ENCODE results near the gene CAMLG.

Gene CAMLG

GRCh38 chr5:134784241-134784920 lies 46.0 kb downstream of the CAMLG start:
- no peak for DNase-seq

- no peak for DNase-seq
Observed at GRCh38 chr5:134784946-134785620, 46.7 kb downstream of the CAMLG start.

DNA sequence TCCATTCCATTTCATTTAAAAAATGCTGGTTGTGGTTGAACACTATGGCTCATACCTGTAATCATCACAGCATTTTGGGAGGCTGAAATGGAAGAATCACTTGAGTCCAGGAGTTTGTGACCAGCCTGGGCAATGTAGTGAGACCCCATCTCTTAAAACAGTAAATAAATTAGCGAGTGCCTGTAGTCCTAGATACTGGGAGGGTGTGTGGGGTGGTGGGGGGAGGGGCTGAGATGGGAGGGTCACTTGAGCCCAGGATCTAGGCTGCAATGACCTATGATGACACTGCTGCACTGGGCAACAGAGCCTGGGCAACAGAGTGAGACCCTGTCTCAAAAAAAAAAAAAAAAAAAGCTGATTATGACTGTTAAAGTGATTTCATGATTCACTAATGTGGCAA lies 49.3 kb downstream of the CAMLG start:
- no peak for DNase-seq

DNA sequence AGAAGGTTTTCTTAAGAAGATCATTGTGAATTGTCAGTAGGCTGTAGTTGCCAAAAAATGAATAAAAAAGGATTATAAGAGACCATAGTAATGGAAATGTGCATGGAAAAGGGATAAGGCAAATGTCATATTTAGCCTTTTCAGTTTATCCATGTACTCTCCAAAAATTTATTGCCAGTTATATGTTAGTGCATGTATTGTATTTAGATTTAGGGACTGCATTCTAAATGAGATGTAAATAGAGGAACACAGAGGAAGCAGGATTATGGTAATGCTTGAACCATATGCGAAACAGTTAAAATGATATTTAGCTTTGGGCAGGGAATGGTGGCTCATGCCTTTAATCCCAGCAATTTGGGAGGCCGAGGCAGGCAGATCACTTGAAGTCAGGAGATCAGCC lies 53.2 kb downstream of the CAMLG start:
- no peak for DNase-seq

DNA sequence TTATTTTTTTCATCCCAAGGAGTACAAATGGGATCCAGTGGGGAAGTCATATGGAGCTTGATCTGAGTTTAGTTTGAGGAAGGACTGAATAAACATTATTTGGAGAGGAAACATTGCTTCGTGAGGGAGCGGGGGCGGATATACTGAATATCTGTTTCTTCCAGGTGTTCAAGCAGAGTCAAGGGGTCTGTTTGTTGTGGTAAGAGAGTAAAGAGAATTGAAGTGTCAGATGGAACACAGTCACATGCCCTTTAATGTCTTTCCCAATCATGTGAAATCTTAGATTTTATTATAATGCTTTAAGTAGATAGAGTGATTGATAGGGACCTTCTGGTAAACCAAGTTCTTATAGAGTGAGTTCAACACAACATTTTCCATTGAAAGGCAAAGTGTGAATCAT lies 53.9 kb downstream of the CAMLG start:
- DNase-seq, result no peak

- DNase-seq, result no peak
Observed at GRCh38 chr5:134793111-134793510, 54.8 kb downstream of the CAMLG start.

DNA sequence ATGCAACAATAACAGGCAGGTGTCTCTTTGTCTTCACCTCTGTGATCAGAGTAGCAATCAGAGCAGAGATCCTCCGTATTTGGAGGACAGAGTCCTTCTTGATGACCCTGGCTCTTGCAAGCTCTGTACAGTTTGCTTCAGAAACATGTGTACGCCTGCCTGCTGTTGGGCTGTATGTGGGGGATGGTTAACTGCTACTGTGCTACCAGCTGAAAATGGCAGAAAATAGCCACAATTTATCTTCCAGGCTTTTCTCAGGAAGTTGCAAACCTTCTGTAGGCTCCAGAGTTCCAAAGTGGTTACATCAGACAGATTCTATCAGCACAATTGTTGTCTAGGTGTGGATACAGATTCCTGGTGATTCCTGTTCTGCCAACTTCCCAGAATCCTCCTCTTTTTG lies 55.7 kb downstream of the CAMLG start:
- DNase-seq, result no peak

DNA sequence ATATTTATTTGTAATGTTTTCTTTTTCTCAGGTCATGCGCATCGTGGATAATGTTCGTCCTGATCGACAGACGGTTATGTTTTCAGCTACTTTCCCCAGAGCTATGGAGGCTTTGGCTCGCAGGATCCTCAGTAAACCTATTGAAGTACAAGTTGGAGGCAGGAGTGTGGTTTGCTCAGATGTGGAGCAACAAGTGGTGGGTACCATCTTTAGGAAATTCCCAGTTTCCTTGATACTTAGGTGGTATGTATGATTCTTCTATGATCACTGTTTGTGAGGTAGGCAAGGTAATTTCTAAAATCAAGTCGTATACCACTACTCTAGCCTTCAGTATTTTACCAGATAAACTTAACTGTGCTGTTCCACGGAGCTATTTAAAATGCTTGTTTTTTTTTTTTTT lies 56.5 kb downstream of the CAMLG start:
- no peak for DNase-seq

DNA sequence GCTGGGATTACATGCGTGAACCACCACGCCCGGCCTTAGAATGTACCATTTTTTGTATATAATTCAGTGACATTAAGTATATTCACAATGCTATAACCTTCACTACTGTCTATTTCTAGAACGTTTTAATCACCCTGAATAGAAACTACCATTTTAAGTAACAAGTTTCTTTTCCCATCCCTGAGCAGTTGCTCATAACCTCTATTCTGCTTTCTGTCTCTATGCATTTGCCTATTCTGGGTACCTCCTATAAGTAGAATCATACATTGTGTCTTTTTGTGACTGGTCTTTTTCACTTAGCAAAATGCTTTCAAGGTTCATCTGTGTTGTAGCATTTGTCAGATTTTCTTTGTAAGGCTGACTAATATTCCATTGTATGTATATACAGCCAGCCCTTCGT lies 60.1 kb downstream of the CAMLG start:
- no peak for DNase-seq
